HFF-Myc (cell line): ENCODE data around the gene PPFIA4.

Experiments used
- DNase-seq: peaks from one replicate; pipeline ENCODE4 v3.0.0-alpha.2; 2011; ENCODE audit warnings: low read depth; ENCODE audit errors: extremely low read depth
- H3K4me3 ChIP-seq: replicated peaks from 2 replicates; pipeline ENCODE4 v1.5.1; 2011; ENCODE audit warnings: low read depth, mild to moderate bottlenecking, control low read depth, low read length
- TF ChIP-seq, protein P1 (sequence below): IDR thresholded peaks from 2 replicates; pipeline ENCODE4 v1.5.1; 2012; ENCODE audit warnings: mild to moderate bottlenecking, low read depth, low read length, control low read depth; ENCODE audit errors: missing control alignments

The PPFIA4 gene

DNA sequence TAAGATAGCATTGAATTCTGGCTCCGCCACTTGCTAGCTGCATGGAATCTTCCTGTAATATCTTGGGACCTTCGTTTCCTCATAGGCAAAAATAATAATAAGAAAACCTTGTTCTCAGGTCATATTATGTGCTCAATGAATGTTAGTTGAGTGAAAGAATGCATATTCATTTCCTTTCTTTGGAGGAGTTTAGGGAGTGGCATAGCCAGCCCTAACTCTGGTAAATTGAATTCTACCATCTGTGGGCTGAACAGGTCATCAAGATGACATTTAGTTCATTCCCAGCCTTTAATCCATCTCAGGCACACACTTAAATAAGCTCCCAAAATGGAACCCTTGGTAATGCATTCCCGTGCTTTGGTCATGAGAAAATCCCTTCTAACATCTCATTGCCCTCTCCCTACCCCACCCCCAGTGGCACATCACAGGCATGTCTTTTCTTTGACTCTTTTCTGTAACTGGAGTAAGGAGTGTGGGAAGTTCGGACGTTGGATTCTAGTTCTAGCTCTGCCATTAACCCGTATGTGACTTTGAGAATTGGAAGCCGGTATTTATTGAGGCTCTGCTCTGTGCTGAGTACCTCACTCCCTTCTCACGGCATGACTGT, 72.7 kb downstream of the PPFIA4 start:
- no peak for DNase-seq
- TF ChIP-seq, protein P1, sequence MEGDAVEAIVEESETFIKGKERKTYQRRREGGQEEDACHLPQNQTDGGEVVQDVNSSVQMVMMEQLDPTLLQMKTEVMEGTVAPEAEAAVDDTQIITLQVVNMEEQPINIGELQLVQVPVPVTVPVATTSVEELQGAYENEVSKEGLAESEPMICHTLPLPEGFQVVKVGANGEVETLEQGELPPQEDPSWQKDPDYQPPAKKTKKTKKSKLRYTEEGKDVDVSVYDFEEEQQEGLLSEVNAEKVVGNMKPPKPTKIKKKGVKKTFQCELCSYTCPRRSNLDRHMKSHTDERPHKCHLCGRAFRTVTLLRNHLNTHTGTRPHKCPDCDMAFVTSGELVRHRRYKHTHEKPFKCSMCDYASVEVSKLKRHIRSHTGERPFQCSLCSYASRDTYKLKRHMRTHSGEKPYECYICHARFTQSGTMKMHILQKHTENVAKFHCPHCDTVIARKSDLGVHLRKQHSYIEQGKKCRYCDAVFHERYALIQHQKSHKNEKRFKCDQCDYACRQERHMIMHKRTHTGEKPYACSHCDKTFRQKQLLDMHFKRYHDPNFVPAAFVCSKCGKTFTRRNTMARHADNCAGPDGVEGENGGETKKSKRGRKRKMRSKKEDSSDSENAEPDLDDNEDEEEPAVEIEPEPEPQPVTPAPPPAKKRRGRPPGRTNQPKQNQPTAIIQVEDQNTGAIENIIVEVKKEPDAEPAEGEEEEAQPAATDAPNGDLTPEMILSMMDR: no peak
- no peak overlapping the region for H3K4me3 ChIP-seq

DNA sequence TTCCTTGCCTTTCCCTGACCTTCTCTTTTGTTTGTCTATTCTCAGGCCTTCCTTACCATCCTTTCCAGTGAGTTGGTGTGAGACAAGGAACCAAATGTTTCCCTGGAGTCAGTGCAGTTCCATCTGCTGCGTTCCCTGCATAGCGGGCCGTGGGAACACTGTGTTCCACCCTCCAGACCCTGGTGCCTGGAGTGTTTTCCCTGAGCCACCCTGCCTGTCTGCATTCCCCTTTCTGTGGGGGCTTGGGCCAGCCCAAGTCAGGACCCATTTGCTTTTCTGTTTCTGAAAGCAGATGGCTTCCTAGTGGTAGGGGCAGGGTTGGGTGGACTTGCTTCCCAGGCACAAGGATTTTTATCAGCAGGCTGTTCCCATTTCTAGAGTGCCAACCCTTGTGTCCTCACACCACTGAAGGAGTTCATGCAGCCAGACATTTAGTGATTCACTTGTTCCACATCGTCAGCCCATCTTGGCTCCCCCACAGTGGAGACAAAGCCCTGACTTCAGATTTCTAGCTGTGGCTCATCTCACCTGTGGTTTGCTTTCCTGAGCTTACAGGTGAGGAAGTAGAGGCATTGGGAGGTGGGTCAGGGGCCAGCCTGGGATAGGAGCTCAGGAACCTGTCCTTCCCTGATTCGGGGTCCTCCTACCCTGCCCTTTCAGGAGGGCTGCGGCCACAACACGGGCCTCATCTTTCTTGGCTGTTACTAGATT, 73.7 kb downstream of the PPFIA4 start:
- H3K4me3 ChIP-seq: no peak overlapping the region
- TF ChIP-seq, protein P1: no peak
- DNase-seq: no peak

DNA sequence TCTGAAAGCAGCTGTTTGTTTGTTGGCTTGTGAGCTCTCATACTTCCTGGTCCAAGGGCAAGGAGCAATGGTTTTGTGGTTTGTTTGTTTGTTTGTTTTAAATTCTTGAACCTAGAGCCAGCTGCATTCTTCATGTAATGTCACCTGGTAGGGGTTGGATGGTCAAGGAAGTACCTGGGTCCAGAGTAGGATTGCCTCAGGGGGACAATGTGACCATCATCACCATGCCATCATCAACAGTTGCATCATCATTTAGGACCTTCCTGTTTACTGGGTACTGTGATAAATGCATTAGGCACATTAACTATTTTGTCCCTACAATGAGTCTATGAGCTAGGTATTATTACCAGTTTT, 74.2 kb downstream of the PPFIA4 start:
- H3K4me3 ChIP-seq: no peak overlapping the region
- DNase-seq: no peak
- TF ChIP-seq, protein P1: no peak

DNA sequence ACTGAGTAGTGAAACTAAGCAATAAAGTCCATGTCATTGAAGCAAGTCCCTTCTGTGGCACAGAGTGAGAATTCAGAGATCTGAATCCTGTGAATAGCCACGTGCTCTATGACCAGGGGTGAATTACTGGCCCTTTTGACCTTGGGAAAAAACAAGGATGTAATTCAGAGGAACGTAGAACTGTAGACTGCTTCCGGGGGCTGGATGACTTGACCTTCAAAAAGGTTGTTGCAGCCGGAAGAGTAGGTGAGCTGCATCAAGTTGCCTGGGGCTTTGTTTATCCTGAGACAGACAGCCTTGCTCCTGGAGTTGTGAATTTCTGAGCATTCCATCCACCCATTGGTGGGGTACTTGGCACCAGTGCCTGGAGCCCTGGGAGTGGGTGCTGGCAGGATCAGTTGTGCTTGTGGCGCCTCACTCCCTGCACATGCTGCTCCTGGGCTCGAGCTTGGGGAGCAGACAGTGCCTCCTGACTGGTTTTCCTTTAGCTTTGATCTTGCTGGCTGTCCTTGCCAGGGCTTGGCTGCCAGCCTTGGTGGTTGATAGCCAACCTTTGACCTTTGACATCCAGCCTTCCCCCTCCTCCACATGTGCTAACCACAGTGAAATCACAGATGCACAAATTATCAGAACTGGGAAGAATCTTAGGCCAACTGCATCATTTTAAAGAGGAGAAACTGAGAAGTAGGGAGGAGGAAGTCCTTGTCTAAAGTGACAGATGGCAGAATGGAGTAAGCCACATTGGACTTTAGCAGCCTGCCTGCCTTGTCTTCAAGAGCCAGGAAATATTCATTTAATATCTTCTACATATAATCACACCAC, 75.7 kb downstream of the PPFIA4 start:
- TF ChIP-seq, protein P1: no peak
- no peak overlapping the region for H3K4me3 ChIP-seq
- DNase-seq: no peak

DNA sequence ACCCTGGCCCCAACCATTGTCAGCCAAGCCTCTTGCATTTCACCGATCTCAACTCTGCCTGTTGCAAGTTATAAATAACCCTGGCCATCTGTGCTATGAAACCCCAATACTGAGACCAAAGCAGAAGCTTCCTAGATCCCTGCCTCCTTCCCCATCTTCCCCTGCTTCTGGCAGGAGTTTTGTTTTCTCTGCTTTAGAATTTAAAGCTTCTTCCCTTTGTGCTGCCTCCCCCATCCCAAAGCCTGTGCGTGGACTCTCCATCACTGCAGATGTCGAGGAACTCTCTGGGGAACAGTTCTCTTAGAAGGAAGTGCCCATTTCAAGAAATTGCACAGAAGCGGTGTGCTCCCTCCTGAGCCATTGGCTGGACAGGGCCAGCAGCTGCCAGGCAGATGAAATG, 76.9 kb downstream of the PPFIA4 start:
- DNase-seq: no peak
- H3K4me3 ChIP-seq: no peak overlapping the region
- TF ChIP-seq, protein P1: no peak

DNA sequence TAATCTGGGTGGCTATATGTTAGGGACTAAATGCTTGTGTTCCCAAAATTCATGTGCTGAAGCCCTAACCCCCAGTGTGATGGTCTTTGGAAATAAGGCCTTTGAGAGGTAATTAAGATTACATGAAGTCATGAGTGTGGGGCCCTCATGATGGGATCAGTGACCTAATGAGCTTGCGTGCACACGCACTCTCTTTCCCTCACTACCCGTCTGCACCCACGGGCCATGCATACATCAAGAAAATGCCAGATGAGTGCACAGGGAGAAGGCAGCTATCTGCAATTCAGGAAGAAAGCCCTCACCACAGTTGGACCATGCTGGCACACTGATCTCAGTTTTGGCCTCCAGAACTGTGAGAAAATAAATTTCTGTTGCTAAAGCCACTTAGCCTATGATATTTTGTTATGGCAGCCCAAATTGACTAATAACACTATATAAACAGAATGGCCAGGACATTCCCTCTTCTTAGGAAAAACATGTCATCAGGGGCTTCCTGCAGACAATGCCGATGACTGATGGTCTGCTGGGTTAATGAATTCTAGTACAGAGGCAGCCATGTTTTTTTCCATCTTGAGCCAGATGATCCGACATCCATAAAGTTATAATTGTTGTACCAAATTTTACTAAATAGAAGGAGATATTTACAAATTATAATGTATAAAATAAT, 77.7 kb downstream of the PPFIA4 start:
- TF ChIP-seq, protein P1: no peak
- H3K4me3 ChIP-seq: no peak overlapping the region
- no peak for DNase-seq
